MM.1S (cell line): ENCODE measurements around the gene RMDN3.

Source experiments
- CTCF ChIP-seq: fragments of 300-600 bp; sonication (generic); IDR thresholded peaks from 2 replicates; pipeline ENCODE4 v1.5.1; 2016; ENCODE audit warnings: antibody characterized with exemption, low read length, mixed read lengths
- EZH2phosphoT487 ChIP-seq: fragments of 300-600 bp; sonication (generic); IDR thresholded peaks from 2 replicates; pipeline ENCODE4 v1.6.1; 2018; ENCODE audit warnings: antibody characterized with exemption, low read length

GRCh38 chr15:40714144-40714543 is 40.9 kb downstream of the RMDN3 start:
- no peak for TF ChIP-seq CTCF
- no peak for TF ChIP-seq EZH2phosphoT487
